IPS-15b (cell line): ENCODE data around the gene PPP2R3B.
"Not testable (repeated sequence)": the region's sequence is repeated elsewhere in the genome, so short reads cannot be mapped to it uniquely, and the experiment has no call there.

Experiments used
- H3K27me3 ChIP-seq: one replicate; pipeline ENCODE4 v1.6.1; 2013; ENCODE audit warnings: low read length; ENCODE audit not compliant: control insufficient read depth, insufficient read depth
- H3K36me3 ChIP-seq: one replicate; pipeline ENCODE4 v1.6.1; 2013; ENCODE audit warnings: low read length; ENCODE audit not compliant: control insufficient read depth, insufficient read depth
- H3K4me1 ChIP-seq: one replicate; pipeline ENCODE4 v1.6.1; 2013; ENCODE audit warnings: mild to moderate bottlenecking, low read length; ENCODE audit not compliant: control insufficient read depth, insufficient read depth
- H3K4me3 ChIP-seq: one replicate; pipeline ENCODE4 v1.5.1; 2013; ENCODE audit warnings: low read depth, low read length
- H3K9ac ChIP-seq: one replicate; pipeline ENCODE4 v1.6.1; 2013; ENCODE audit warnings: low read depth, mild to moderate bottlenecking, low read length
- H3K9me3 ChIP-seq: one replicate; pipeline ENCODE4 v1.6.1; 2013; ENCODE audit warnings: mild to moderate bottlenecking, low read length; ENCODE audit not compliant: control insufficient read depth, insufficient read depth

The PPP2R3B gene

GRCh38 chrX:306614-307251 is 80.0 kb downstream of the PPP2R3B start:
- H3K4me1 ChIP-seq, H3K4me3 ChIP-seq, H3K9me3 ChIP-seq, H3K27me3 ChIP-seq, H3K9ac ChIP-seq: not testable (repeated sequence)
- H3K36me3 ChIP-seq, result peaks cover 55% of the 10 kb centered on the region

GRCh38 chrX:305781-306613 is 80.7 kb downstream of the PPP2R3B start:
- H3K9ac ChIP-seq, H3K27me3 ChIP-seq, H3K4me3 ChIP-seq, H3K4me1 ChIP-seq, H3K9me3 ChIP-seq: not testable (repeated sequence)
- peaks cover 51% of the 10 kb centered on the region for H3K36me3 ChIP-seq

DNA sequence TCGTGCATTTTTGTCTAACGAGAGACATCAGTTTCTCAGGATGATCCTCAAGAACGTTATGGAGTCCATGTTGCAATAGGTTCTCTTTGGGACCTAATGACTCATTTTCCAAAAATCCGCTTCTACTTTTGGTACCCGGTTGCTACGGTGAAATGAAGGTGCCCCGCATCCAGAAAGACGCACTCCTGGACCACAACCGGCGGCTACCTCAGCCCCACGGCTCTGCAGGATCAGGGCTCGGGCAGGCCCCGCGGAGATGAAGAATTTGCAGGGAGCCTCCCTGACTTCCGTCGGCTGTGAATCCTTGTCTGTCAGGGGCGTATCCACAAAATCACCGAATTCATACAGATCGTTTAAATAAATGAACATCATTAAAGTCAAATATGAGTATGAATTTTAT is 83.7 kb downstream of the PPP2R3B start:
- Histone ChIP-seq H3K4me1 (no peaks in the 10 kb centered on the region), H3K9me3 (no peaks in the 10 kb centered on the region), H3K4me3 (no peak overlapping the region), H3K36me3 (peaks cover 57% of the 10 kb centered on the region), H3K9ac (no peak overlapping the region), H3K27me3 (no peaks in the 10 kb centered on the region)

GRCh38 chrX:300334-300733 is 86.4 kb downstream of the PPP2R3B start:
- H3K9me3 ChIP-seq, result no peaks in the 10 kb centered on the region
- H3K4me1 ChIP-seq, result no peaks in the 10 kb centered on the region
- no peak overlapping the region for H3K9ac ChIP-seq
- H3K27me3 ChIP-seq, result no peaks in the 10 kb centered on the region
- peaks cover 43% of the 10 kb centered on the region for H3K36me3 ChIP-seq
- H3K4me3 ChIP-seq, result no peak overlapping the region

DNA sequence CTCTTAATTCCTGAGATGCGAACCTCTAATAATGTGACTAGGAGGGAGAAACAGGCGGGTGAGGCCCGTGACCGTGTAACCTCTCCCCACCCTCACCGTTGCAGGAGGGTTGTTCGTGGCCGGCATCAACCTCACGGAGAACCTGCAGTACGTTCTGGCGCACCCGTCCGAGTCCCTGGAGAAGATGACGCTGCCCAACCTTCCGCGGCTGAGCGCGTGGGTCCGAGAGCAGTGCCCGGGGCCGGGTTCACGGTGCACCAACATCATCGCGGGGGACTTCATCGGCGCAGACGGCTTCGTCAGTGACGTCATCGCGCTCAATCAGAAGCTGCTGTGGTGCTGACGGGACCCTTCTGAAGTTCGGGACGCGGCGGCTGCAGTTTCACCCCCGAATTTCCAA is 87.7 kb downstream of the PPP2R3B start:
- no peak overlapping the region for H3K9ac ChIP-seq
- H3K4me3 ChIP-seq, result no peak overlapping the region
- peaks cover 42% of the 10 kb centered on the region for H3K36me3 ChIP-seq
- H3K9me3 ChIP-seq, result no peaks in the 10 kb centered on the region
- H3K27me3 ChIP-seq, result no peaks in the 10 kb centered on the region
- no peaks in the 10 kb centered on the region for H3K4me1 ChIP-seq

DNA sequence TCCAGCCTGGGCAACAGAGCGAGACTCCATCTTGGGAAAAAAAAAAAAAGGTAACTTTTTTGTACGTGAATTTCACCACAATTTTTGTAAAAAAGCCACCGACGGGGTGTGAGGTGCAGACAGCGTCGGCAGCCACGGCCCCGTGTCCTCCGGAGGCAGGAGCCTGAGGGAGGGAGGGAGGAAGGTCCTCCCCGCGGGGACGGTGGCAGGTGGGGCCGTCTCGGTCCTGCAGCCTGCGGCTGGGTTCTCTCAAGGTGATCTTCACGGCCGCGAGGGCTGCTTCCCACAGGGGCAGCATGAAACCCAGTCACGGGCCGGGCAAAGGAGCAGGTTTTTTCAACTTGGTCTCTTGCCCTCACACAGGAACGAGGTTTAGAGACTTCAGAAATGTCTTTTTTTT is 91.6 kb downstream of the PPP2R3B start:
- H3K4me1 ChIP-seq, result no peaks in the 10 kb centered on the region
- no peaks in the 10 kb centered on the region for H3K9me3 ChIP-seq
- H3K27me3 ChIP-seq, result no peaks in the 10 kb centered on the region
- H3K9ac ChIP-seq, result no peak overlapping the region
- H3K36me3 ChIP-seq, result peaks cover 49% of the 10 kb centered on the region
- no peak overlapping the region for H3K4me3 ChIP-seq

- Histone ChIP-seq H3K36me3 (peaks cover 52% of the 10 kb centered on the region), H3K9ac (no peak overlapping the region), H3K4me3 (no peak overlapping the region), H3K4me1 (no peaks in the 10 kb centered on the region), H3K27me3 (no peaks in the 10 kb centered on the region), H3K9me3 (no peaks in the 10 kb centered on the region)
Measured at GRCh38 chrX:292900-293897, 93.5 kb downstream of the PPP2R3B start.

- peaks cover 56% of the 10 kb centered on the region for H3K36me3 ChIP-seq
- H3K4me1 ChIP-seq, result no peaks in the 10 kb centered on the region
- H3K9ac ChIP-seq, result no peak overlapping the region
- no peak overlapping the region for H3K4me3 ChIP-seq
- H3K9me3 ChIP-seq, result no peaks in the 10 kb centered on the region
- H3K27me3 ChIP-seq, result no peaks in the 10 kb centered on the region
Measured at GRCh38 chrX:291411-291901, 95.3 kb downstream of the PPP2R3B start.

- Histone ChIP-seq H3K36me3 (peaks cover 54% of the 10 kb centered on the region), H3K9me3 (no peaks in the 10 kb centered on the region), H3K9ac (no peak overlapping the region), H3K4me3 (no peak overlapping the region), H3K4me1 (no peaks in the 10 kb centered on the region), H3K27me3 (no peaks in the 10 kb centered on the region)
Measured at GRCh38 chrX:290476-291166, 96.1 kb downstream of the PPP2R3B start.

DNA sequence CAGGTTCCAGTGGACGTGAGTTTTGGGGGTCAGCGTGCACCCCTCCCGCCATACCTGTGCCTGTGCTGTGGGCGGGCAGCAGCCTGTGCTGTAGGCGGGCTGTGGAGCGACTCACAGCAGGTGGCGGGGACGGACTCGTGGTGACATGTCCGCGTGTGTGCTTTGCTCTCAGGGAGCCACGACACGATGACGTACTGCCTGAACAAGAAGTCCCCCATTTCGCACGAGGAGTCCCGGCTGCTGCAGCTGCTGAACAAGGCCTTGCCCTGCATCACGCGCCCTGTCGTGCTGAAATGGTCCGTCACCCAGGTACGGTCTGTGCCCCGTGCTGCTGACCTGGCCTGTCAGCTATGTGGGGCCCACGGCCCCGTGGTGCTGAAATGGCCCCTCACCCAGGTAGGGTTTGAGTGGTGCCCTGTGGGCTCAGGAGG is 98.1 kb downstream of the PPP2R3B start:
- no peak overlapping the region for H3K4me3 ChIP-seq
- H3K36me3 ChIP-seq, result peaks cover 62% of the 10 kb centered on the region
- no peak overlapping the region for H3K9ac ChIP-seq
- no peaks in the 10 kb centered on the region for H3K9me3 ChIP-seq
- no peaks in the 10 kb centered on the region for H3K4me1 ChIP-seq
- H3K27me3 ChIP-seq, result no peaks in the 10 kb centered on the region

GRCh38 chrX:287670-288069 is 99.0 kb downstream of the PPP2R3B start:
- H3K9me3 ChIP-seq, result no peaks in the 10 kb centered on the region
- H3K4me3 ChIP-seq, result no peak overlapping the region
- H3K27me3 ChIP-seq, result no peaks in the 10 kb centered on the region
- peaks cover 54% of the 10 kb centered on the region for H3K36me3 ChIP-seq
- no peak overlapping the region for H3K9ac ChIP-seq
- no peaks in the 10 kb centered on the region for H3K4me1 ChIP-seq
